Subcutaneous adipose tissue (tissue), 4 donors: ENCODE data around the gene ANAPC2. TPM values are rescaled to one million over a fixed set of nuclear protein-coding genes. Genes with fewer than 3 reads are reported as not detected.

ENCODE experiments used
- total RNA-seq, 4 donors: library from RNA; depleted of rRNA; stranded (reverse); fragments of >200 nt; gene quantifications; one replicate each; pipeline ENCODE4 v1.1.0, GENCODE V29; 2016
- TF ChIP-seq, protein P1 (sequence below): fragments of 450-650 bp; IDR thresholded peaks from one replicate; pipeline ENCODE4 v1.5.1; 2016; ENCODE audit warnings: low read depth, mild to moderate bottlenecking, control low read depth, antibody characterized with exemption, moderate library complexity

The ANAPC2 gene
- total RNA-seq, 4 donors from 2014 or later, result 11.6 to 53.1 (median 22.6) TPM

DNA sequence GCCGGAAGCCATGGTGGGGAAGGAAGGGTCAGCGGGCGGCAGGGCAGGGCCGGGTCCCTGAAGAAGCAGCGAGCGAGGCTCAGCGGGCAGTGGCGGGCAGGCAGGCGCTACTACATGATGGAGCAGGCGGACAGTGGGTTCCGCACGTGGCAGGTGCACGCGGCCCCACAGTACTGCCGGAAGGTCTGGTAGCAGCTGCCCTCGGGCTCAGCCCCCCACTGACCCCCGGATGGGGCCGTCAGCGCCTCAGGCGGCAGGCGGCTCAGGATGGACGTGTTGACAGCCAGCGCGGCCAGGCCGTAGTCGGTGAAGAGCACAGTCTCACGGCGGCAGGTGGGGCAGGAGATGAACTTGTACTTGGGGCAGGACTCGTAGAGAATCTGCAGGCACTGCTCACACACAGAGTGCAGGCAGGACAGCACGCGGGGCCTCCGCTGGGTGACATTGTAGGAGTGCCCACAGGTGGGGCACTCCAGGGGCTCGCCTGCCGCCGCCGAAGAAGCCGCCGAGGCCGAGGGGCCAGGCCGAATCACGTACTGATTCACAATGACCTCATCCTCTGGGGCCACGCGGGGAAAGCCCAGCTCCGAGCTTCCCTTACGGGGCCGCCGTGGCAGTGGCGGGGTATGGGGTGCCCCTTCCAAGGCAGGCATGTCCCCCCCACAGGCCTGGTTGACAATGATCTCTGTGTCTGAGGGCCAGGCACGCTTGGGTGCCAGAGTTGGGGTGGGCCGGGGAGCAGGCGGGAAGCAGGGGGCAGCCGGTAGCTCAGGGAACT, 32.1 kb upstream of the ANAPC2 start:
- TF ChIP-seq, protein P1, sequence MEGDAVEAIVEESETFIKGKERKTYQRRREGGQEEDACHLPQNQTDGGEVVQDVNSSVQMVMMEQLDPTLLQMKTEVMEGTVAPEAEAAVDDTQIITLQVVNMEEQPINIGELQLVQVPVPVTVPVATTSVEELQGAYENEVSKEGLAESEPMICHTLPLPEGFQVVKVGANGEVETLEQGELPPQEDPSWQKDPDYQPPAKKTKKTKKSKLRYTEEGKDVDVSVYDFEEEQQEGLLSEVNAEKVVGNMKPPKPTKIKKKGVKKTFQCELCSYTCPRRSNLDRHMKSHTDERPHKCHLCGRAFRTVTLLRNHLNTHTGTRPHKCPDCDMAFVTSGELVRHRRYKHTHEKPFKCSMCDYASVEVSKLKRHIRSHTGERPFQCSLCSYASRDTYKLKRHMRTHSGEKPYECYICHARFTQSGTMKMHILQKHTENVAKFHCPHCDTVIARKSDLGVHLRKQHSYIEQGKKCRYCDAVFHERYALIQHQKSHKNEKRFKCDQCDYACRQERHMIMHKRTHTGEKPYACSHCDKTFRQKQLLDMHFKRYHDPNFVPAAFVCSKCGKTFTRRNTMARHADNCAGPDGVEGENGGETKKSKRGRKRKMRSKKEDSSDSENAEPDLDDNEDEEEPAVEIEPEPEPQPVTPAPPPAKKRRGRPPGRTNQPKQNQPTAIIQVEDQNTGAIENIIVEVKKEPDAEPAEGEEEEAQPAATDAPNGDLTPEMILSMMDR, result no peak

DNA sequence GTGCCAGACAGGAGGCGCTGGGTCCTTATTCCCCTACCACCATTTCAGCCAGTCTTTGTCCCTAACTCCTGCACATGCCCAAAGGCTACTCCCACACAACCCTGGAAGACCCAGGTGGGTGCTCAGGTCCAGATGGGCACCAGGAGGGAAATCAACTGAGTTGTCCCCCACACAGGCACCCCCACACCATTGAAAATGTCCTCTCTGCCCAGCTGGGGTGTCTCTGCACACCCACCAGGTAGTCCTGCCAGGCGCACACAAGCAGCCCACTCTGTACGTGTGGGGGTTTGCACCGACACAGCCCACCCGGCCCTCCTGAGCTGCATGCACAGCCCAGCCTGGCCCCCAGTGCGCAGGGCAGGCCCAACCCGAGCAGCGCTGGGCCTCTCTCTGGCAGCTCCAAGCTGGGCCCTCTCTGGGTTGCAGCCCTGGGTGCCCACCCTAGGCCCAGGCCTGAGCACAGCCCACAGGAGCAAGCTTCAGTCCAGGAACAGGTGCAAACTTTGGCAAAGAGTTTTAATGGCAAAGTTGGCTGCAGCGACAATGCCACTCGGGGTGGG, 31.5 kb upstream of the ANAPC2 start:
- TF ChIP-seq, protein P1, result no peak

DNA sequence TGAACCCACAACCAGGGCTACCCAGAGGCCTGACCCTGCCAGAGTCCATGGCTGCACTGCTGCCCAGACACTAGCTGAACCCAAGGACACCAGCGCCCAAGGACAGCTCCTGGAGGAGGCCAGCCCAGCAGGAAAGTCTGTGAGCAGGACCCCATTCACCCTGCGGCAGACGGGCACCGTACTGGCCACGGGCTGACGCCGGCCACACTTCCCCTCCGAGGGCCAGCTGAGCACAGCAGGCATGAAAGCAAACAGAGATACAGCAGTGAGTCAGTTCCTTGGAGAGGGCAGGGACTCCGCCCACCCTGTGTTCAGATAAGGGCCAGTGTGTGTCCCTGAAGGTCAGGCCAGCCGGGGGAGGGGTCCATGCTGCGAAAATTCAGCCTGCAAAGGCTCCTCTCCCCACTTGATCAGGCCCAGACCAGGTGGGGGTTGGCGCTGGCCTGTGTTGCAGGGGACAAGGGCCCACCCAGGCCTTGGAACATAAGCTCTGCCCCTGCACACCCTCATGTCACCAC, 30.5 kb upstream of the ANAPC2 start:
- TF ChIP-seq, protein P1, result no peak

DNA sequence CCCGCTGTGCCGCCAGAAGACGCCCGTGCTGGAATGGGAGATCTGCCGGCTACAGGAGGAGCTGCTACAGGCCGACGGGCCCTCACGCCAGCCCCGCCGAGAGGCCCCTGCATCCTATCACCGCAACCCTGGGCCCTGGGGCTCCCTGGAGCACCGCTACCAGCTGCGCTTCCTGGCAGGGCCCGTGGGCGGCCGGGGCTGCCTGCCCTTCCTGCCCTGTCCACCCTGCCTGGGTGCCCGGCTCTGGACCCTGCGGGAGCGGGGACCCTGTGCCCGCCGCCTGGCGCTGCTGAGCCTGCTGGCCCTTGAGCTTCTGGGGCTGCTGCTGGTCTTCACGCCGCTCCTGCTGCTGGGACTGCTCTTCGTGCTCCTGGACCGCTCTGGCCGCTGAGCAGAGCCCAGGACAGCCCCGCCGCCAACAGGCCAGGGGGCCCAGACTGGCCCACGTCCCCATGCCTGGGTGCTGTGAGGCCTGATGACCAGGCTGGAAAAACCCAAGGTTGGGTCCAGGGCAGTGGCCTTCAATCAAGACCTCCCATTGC, 29.9 kb upstream of the ANAPC2 start:
- TF ChIP-seq, protein P1, result no peak

DNA sequence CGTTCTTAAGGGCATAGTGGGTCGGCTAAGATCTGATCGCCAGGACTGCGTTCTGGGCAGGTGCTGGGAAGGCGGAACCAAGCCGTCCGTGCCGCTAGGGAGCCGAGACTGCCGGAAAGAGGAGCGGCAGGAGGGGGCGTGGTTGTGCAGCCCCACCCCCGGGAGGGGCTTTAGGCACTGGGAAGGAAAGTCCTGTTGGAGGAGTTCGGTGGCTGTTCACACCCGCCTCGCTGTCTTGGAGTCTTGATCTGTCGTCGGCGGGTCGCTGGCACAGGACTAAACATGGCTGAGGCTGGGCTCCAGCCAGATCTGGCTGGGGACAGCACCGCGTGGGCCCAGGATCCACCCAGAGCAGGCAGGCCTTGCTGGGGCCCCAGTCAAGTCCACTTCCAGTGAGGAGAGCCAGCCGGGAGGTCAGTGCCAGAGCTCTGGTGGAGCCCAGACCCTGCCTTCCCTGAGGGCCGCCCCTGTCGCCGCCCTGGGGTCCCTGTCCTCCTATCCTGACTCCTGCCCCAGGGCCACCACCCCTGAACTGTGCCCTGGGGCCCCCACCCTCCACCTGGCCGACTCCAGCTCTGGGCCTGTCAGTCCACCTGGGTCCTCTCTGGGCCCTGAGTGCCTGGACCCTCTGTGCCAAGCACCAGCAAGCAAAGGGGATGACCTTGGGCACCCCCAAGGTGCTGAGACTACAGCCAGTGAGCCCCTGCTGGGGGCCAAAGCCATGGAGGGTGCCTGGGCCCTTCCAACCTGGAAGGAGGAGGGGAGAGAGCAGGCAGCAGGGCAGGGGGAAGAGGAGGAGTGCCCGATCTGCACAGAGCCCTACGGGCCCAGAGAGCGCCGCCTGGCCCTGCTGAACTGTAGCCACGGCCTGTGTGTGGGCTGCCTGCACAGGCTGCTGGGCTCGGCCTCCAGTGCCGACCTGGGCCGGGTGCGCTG, 29.2 kb upstream of the ANAPC2 start:
- TF ChIP-seq, protein P1, result no peak

DNA sequence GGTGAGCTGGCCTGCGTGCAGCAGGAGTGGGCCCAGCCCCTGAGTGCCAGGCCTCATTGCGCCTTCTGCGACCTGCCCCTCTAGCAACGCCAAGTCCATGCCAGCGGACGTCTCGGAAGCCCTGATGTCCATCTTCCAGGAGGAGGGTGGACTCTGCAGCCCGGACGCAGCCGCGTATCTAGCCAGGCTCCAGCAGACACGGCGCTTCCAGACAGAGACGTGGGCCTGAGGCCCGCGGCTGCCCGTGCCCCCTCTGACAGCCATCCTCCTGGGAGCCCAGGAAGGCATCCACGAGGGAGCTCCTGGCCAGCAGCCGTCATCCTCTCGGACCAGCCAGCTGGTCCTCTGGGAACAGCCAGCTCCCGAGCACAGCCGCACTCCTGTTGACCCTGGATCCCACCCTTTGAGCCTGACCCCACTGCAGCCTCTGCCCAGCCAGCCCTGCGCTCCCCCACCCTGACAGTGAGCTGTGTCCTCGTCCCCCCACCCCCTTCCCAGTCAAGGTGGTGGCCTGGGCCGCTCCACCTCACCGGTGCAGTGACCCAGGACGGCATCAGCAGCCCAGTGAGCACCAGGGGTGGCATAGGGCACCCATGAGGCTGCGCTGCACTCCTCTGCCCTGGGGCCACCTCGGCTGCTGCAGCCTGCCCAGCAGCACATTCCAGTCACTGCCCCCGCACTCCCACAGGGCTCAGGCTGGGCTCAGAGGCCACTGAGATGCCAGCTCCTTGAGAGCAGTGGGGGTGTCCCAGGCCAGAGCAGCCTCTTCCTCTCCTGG, 28.0 kb upstream of the ANAPC2 start:
- TF ChIP-seq, protein P1, result no peak
